ENCODE results near the gene SURF1.
"Not testable (repeated sequence)": the region's sequence is repeated elsewhere in the genome, so short reads cannot be mapped to it uniquely, and the experiment has no call there.

SURF1 gene

GRCh38 chr9:133378408-133378962 lies 22.2 kb upstream of the SURF1 start:
- Histone ChIP-seq H3K36me3 (peaks cover 3 to 8% (median 5%) of the 10 kb centered on the region in 11 experiments; a peak in 21 of 22 replicates), H3K4me3 (no peak overlapping the region), H3K9me3 (replicated peaks in 1 of 11) (peaks cover 0 to 14% (median 9%) of the 10 kb centered on the region in 11 experiments; a peak in 15 of 22 replicates), H3K4me2 (no peak overlapping the region), H4K20me1 (peaks cover 10 to 24% (median 21%) of the 10 kb centered on the region in 11 experiments; a peak in 20 of 22 replicates), H3K9ac (no peak overlapping the region), H3K4me1 (peaks cover 10 to 22% (median 19%) of the 10 kb centered on the region in 10 experiments), H3K27ac (no peak overlapping the region), H3K27me3 (no peaks in the 10 kb centered on the region)
- no peak for TF ChIP-seq Cebpa-rat (IDR thresholded peaks at IDR 0.05)

GRCh38 chr9:133377721-133378216 lies 21.5 kb upstream of the SURF1 start:
- H3K4me1 ChIP-seq, result peaks cover 17 to 30% (median 26%) of the 10 kb centered on the region in 10 experiments
- H3K4me2 ChIP-seq, result no peak overlapping the region
- H4K20me1 ChIP-seq, result peaks cover 17 to 31% (median 28%) of the 10 kb centered on the region in 11 experiments
- H3K4me3 ChIP-seq, result no peak overlapping the region
- no peak; a peak in 1 of 22 replicates for TF ChIP-seq Cebpa-rat (IDR thresholded peaks at IDR 0.05)
- H3K9ac ChIP-seq, result no peak overlapping the region
- peaks cover 10 to 15% (median 12%) of the 10 kb centered on the region in 11 experiments for H3K36me3 ChIP-seq
- H3K9me3 ChIP-seq (replicated peaks in 1 of 11), result peaks cover 0 to 14% (median 9%) of the 10 kb centered on the region in 11 experiments; a peak in 15 of 22 replicates
- H3K27ac ChIP-seq, result no peak overlapping the region
- no peaks in the 10 kb centered on the region for H3K27me3 ChIP-seq

- Histone ChIP-seq H3K4me3 (0 out of 20 replicates have a peak overlapping the region, but pooled peaks of 2 of the 10 experiments have one; percentile 92 to 94), H3K4me1 (peaks cover 22 to 34% (median 31%) of the 10 kb centered on the region in 10 experiments), H4K20me1 (peaks cover 22 to 36% (median 33%) of the 10 kb centered on the region in 11 experiments), H3K9me3 (replicated peaks in 1 of 11) (peaks cover 0 to 14% (median 9%) of the 10 kb centered on the region in 11 experiments; a peak in 15 of 22 replicates), H3K4me2 (peak overlapping the region in 10 of 11 experiments; percentile 89 to 100 (median 98); a peak in 13 of 22 replicates), H3K9ac (peak overlapping the region in 2 of 11 experiments; percentile 97 to 99; a peak in 2 of 22 replicates), H3K36me3 (peaks cover 15 to 20% (median 17%) of the 10 kb centered on the region in 11 experiments)
- H3K27ac ChIP-seq, H3K27me3 ChIP-seq: not testable (repeated sequence)
These were observed 21.0 kb upstream of the SURF1 start for GRCh38 chr9:133377280-133377679.

GRCh38 chr9:133375724-133376654 lies 19.7 kb upstream of the SURF1 start, which contains the start of the genes STKLD1 and SURF4:
STKLD1 (plus strand) TSS chr9:133376366; CDS start chr9:133376474, 108 bp downstream.
SURF4 (minus strand) TSS chr9:133376060; CDS start chr9:133375969, 91 bp downstream.
- H3K27ac ChIP-seq, result peak within 1 kb of the TSS; percentile 93 to 99 (median 97)
- H3K9ac ChIP-seq, result peak within 1 kb of the TSS; percentile 96 to 100 (median 98)
- peaks cover 35 to 47% (median 44%) of the 10 kb centered on the region in 10 experiments for H3K4me1 ChIP-seq
- no peak for TF ChIP-seq Cebpa-rat (IDR thresholded peaks at IDR 0.05)
- H3K4me2 ChIP-seq, result peak within 1 kb of the TSS; percentile 89 to 100 (median 98)
- H3K9me3 ChIP-seq (replicated peaks in 1 of 11), result peaks cover 0 to 14% (median 9%) of the 10 kb centered on the region in 11 experiments; a peak in 15 of 22 replicates
- no peaks in the 10 kb centered on the region for H3K27me3 ChIP-seq
- H4K20me1 ChIP-seq, result peaks cover 35 to 49% (median 46%) of the 10 kb centered on the region in 11 experiments
- H3K4me3 ChIP-seq, result peak within 1 kb of the TSS; percentile 91 to 99 (median 96)
- H3K36me3 ChIP-seq, result peaks cover 19 to 33% (median 30%) of the 10 kb centered on the region in 11 experiments

- Histone ChIP-seq H3K9ac (peak overlapping the region; percentile 96 to 100 (median 98)), H3K4me1 (peaks cover 37 to 55% (median 51%) of the 10 kb centered on the region in 10 experiments), H3K27me3 (no peaks in the 10 kb centered on the region), H3K4me2 (peak overlapping the region; percentile 66 to 99 (median 86)), H3K9me3 (replicated peaks in 1 of 11) (peaks cover 0 to 14% (median 9%) of the 10 kb centered on the region in 11 experiments; a peak in 15 of 22 replicates), H3K27ac (peak overlapping the region; percentile 93 to 99 (median 97)), H3K36me3 (peaks cover 26 to 40% (median 38%) of the 10 kb centered on the region in 11 experiments), H4K20me1 (peaks cover 42 to 56% (median 53%) of the 10 kb centered on the region in 11 experiments), H3K4me3 (peak overlapping the region; percentile 91 to 99 (median 96))
- TF ChIP-seq Cebpa-rat (IDR thresholded peaks at IDR 0.05), result no peak
These were observed 18.9 kb upstream of the SURF1 start for GRCh38 chr9:133375116-133375723.

- TF ChIP-seq Cebpa-rat (IDR thresholded peaks at IDR 0.05), result no peak
- H3K4me3 ChIP-seq, result peak overlapping the region; percentile 91 to 99 (median 96)
- peaks cover 37 to 61% (median 57%) of the 10 kb centered on the region in 10 experiments for H3K4me1 ChIP-seq
- H3K27ac ChIP-seq, result peak overlapping the region; percentile 93 to 99 (median 97)
- H3K27me3 ChIP-seq, result no peaks in the 10 kb centered on the region
- H3K36me3 ChIP-seq, result peaks cover 32 to 46% (median 43%) of the 10 kb centered on the region in 11 experiments
- H3K4me2 ChIP-seq, result peak overlapping the region; percentile 66 to 99 (median 86)
- peaks cover 0 to 14% (median 9%) of the 10 kb centered on the region in 11 experiments; a peak in 15 of 22 replicates for H3K9me3 ChIP-seq (replicated peaks in 1 of 11)
- peaks cover 48 to 62% (median 59%) of the 10 kb centered on the region in 11 experiments for H4K20me1 ChIP-seq
- H3K9ac ChIP-seq, result peak overlapping the region; percentile 96 to 100 (median 98)
These were observed 18.4 kb upstream of the SURF1 start for GRCh38 chr9:133374612-133375115.

GRCh38 chr9:133372144-133372543 lies 15.9 kb upstream of the SURF1 start:
- peak overlapping the region; percentile 38 to 99 (median 82) for H3K4me2 ChIP-seq

More at GRCh38 chr9:133372144-133372543, 15.9 kb upstream of the SURF1 start:
- Histone ChIP-seq H3K9me3 (replicated peaks in 1 of 11) (0 out of 22 replicates have a peak, but pooled peaks cover 0 to under 1% (median 0%) of the 10 kb centered on the region in 11 experiments), H3K4me1 (peaks cover 37 to 73% (median 66%) of the 10 kb centered on the region in 10 experiments), H3K4me3 (no peak overlapping the region), H3K9ac (peak overlapping the region; percentile 2 to 99 (median 58); a peak in 20 of 22 replicates), H3K36me3 (peaks cover 57 to 71% (median 68%) of the 10 kb centered on the region in 11 experiments), H4K20me1 (peaks cover 73 to 87% (median 84%) of the 10 kb centered on the region in 11 experiments), H3K27me3 (no peaks in the 10 kb centered on the region), H3K27ac (0 out of 22 replicates have a peak overlapping the region, but pooled peaks of 3 of the 11 experiments have one; percentile 3 to 19 (median 16))
- no peak for TF ChIP-seq Cebpa-rat (IDR thresholded peaks at IDR 0.05)

All from BLaER1 treated with 17β-estradiol and CSF1 and Interleukin-3, amounts not matched to agents 10 nM and 100 nM (cell line).